ENCODE measurements around the gene ZC3H12C.
"Not testable (repeated sequence)": the region's sequence is repeated elsewhere in the genome, so short reads cannot be mapped to it uniquely, and the experiment has no call there.

The ZC3H12C gene

GRCh38 chr11:110092515-110093406 lies at the start of gene ZC3H12C:
Gene ZC3H12C, plus strand, starts transcription at chr11:110093392. Its CDS starts 20 bp downstream, at chr11:110093412.
- DNase-seq: peak in 1 of 2 experiments; percentile 24

- DNase-seq: no peak
Observed at GRCh38 chr11:110044226-110044968, 48.8 kb upstream of the ZC3H12C start.

GRCh38 chr11:110046775-110047380 lies 46.3 kb upstream of the ZC3H12C start:
- no peak for DNase-seq

- DNase-seq: no peak
Observed at GRCh38 chr11:110049501-110050200, 43.5 kb upstream of the ZC3H12C start.

GRCh38 chr11:110050201-110050506 lies 43.0 kb upstream of the ZC3H12C start:
- DNase-seq: no peak

GRCh38 chr11:110053848-110054414 lies 39.3 kb upstream of the ZC3H12C start:
- no peak for DNase-seq

GRCh38 chr11:110056956-110057355 lies 36.2 kb upstream of the ZC3H12C start:
- DNase-seq: no peak

- no peak for DNase-seq
Observed at GRCh38 chr11:110059706-110060463, 33.3 kb upstream of the ZC3H12C start.

- no peak for DNase-seq
Observed at GRCh38 chr11:110061296-110061695, 31.9 kb upstream of the ZC3H12C start.

GRCh38 chr11:110062247-110062646 lies 30.9 kb upstream of the ZC3H12C start:
- no peak for DNase-seq

- DNase-seq: no peak
Observed at GRCh38 chr11:110065189-110065588, 28.0 kb upstream of the ZC3H12C start.

GRCh38 chr11:110068001-110068400 lies 25.2 kb upstream of the ZC3H12C start:
- not testable (repeated sequence) for DNase-seq

GRCh38 chr11:110069158-110069737 lies 23.9 kb upstream of the ZC3H12C start:
- no peak for DNase-seq

- no peak for DNase-seq
Observed at GRCh38 chr11:110070176-110070575, 23.0 kb upstream of the ZC3H12C start.

GRCh38 chr11:110071197-110071596 lies 22.0 kb upstream of the ZC3H12C start:
- DNase-seq: no peak

GRCh38 chr11:110072930-110073329 lies 20.3 kb upstream of the ZC3H12C start:
- DNase-seq: no peak

GRCh38 chr11:110074499-110074898 lies 18.7 kb upstream of the ZC3H12C start:
- no peak for DNase-seq

- DNase-seq: no peak
Observed at GRCh38 chr11:110075105-110075846, 17.9 kb upstream of the ZC3H12C start.

- no peak for DNase-seq
Observed at GRCh38 chr11:110075847-110076208, 17.4 kb upstream of the ZC3H12C start.

GRCh38 chr11:110076371-110076965 lies 16.7 kb upstream of the ZC3H12C start:
- no peak for DNase-seq

Measured in stimulated activated CD4-positive, alpha-beta T cell treated with anti-CD3 and anti-CD28 coated beads, Interleukin-4, amount 100 ng/mL, for 4 hours (primary cell).